Stimulated activated CD4-positive, alpha-beta T cell treated with anti-CD3 and anti-CD28 coated beads, Interleukin-4, amount 100 ng/mL, for 48 hours (primary cell): ENCODE measurements around the gene CUX1.

Experiments
- DNase-seq, 2 donors: peaks; one replicate each; pipeline ENCODE4 v3.0.0-alpha.2; 2020; ENCODE audit warnings: low read depth in 2 of 2

Gene CUX1

GRCh38 chr7:101896316-101896715 lies 78.9 kb downstream of the CUX1 start:
- DNase-seq, result no peak

- no peak for DNase-seq
These were observed 79.5 kb downstream of the CUX1 start for GRCh38 chr7:101896941-101897340.

GRCh38 chr7:101898106-101898505 lies 80.7 kb downstream of the CUX1 start:
- no peak for DNase-seq

GRCh38 chr7:101899616-101900015 lies 82.2 kb downstream of the CUX1 start:
- DNase-seq, result no peak

- no peak for DNase-seq
These were observed 82.7 kb downstream of the CUX1 start for GRCh38 chr7:101900103-101900502.

GRCh38 chr7:101901661-101902491 lies 84.5 kb downstream of the CUX1 start:
- no peak for DNase-seq

- no peak for DNase-seq
These were observed 85.5 kb downstream of the CUX1 start for GRCh38 chr7:101902680-101903514.

- DNase-seq, result no peak
These were observed 86.1 kb downstream of the CUX1 start for GRCh38 chr7:101903515-101903868.

- DNase-seq, result no peak
These were observed 86.6 kb downstream of the CUX1 start for GRCh38 chr7:101904019-101904418.

- DNase-seq, result no peak
These were observed 87.9 kb downstream of the CUX1 start for GRCh38 chr7:101905203-101905865.

GRCh38 chr7:101906291-101907240 lies 89.1 kb downstream of the CUX1 start:
- no peak for DNase-seq

GRCh38 chr7:101910991-101911799 lies 93.8 kb downstream of the CUX1 start:
- no peak for DNase-seq

GRCh38 chr7:101911800-101912715 lies 94.6 kb downstream of the CUX1 start:
- DNase-seq, result no peak

GRCh38 chr7:101912716-101913110 lies 95.3 kb downstream of the CUX1 start:
- no peak for DNase-seq

- no peak for DNase-seq
These were observed 95.9 kb downstream of the CUX1 start for GRCh38 chr7:101913247-101913721.

- no peak for DNase-seq
These were observed 96.4 kb downstream of the CUX1 start for GRCh38 chr7:101913851-101914250.

- no peak for DNase-seq
These were observed 97.6 kb downstream of the CUX1 start for GRCh38 chr7:101915000-101915399.

- no peak for DNase-seq
These were observed 98.8 kb downstream of the CUX1 start for GRCh38 chr7:101916041-101916800.
